ENCODE measurements around the gene FBLN2. TPM values are rescaled to one million over a fixed set of nuclear protein-coding genes. Genes with fewer than 3 reads are reported as not detected.
A peak's percentile ranks its signal among the peaks of the same experiment; 100 is the strongest.
"Not testable (repeated sequence)": the region's sequence is repeated elsewhere in the genome, so short reads cannot be mapped to it uniquely, and the experiment has no call there.

Gene FBLN2
- not detected in 2 replicates for total RNA-seq (2014; rRNA removed; shearing (Covaris generic))

DNA sequence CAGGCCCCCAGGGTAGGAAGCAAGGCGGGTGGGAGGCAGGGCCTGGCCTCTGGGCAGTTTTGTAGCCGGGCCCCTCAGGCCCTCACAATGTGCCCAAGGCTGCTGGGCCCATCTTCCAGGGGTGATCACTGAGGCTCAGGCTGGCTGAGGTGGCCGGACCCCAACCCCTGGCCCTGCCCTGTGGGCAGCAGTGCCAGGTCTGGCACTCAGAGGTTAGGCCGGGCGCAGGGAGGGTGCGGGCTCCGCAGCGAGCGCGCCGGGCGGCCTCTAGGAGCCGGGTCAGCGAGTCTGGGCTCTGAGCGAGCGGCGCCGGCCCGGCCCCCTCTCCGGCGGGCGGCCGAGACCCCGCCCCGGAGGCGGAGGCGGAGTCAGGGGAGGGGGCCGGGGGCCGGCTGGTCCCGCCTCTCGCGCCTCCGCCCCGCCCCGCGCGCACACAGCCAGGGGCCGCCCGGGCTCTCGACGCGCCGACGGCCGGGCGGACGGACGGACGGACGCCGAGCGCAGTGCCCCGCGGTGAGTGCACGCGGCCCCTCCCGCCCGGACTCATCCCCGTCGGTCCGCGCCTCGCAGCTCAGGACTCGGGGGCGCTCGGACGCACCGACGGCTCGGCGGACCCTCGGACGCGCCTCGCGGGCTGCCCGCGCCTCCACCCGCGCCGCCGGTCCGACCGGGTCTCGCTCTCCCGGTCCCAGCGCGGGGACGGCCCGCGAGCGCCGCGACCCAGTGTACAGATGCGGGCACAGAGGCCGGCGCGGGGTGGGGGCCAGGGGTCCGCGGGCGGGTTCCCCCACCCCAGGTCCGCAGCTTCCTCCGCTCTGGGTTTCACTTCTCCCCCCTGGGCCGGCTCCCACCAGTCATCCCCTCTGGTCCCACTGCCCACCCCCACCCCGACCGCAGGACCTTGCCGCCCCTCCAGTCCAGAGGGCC is at the start of gene FBLN2:
TSS of gene FBLN2 (plus strand) at position 430 of the 927 bp plus-strand sequence. CDS start 21,231 bp downstream, outside the sequence.
- DNase-seq (ENCODE audit: low spot score), result no peak

DNA sequence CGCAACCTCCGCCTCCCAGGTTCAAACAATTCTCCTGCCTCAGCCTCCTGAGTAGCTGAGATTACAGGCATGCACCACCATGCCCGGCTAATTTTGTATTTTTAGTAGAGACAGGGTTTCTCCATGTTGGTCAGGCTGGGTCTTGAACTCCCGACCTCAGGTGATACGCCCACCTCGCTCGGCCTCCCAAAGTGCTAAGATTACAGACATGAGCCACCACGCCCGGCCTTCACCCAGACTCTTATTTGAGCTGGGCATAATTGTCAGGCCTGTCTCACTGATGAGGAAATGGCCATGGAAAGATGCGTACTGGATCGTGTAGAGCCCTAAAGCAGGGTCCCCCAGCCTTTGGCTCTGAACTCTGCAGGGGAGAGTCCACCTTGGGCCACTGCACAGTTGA is 49.7 kb upstream of the FBLN2 start:
- DNase-seq (ENCODE audit: low spot score), result not testable (repeated sequence)

- DNase-seq (ENCODE audit: low spot score), result no peak
These were observed 48.6 kb upstream of the FBLN2 start for GRCh38 chr3:13500133-13500885.

DNA sequence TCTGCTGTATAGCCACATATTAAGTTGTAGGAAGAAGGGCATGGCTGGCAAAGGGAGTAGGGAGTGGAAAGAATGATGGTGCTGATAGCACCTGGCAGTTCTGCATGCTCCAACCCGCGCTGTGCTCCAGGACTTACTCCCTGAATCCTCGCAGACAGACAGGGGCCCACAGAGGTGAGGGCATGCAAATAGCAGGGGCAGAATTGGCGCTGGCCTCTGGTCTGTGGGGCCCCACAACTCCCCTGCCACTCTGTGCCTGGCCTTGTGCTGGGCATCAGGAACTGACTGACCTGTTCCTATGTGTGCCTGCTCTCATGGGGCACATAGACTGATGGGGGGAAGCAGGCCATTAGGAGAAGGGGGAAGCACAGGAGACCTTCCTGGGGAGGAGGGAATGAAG is 47.9 kb upstream of the FBLN2 start:
- no peak for DNase-seq (ENCODE audit: low spot score)

- no peak for DNase-seq (ENCODE audit: low spot score)
These were observed 47.4 kb upstream of the FBLN2 start for GRCh38 chr3:13501521-13501920.

GRCh38 chr3:13501958-13502790 is 46.8 kb upstream of the FBLN2 start:
- no peak for DNase-seq (ENCODE audit: low spot score)

GRCh38 chr3:13502791-13503060 is 46.2 kb upstream of the FBLN2 start:
- no peak for DNase-seq (ENCODE audit: low spot score)

DNA sequence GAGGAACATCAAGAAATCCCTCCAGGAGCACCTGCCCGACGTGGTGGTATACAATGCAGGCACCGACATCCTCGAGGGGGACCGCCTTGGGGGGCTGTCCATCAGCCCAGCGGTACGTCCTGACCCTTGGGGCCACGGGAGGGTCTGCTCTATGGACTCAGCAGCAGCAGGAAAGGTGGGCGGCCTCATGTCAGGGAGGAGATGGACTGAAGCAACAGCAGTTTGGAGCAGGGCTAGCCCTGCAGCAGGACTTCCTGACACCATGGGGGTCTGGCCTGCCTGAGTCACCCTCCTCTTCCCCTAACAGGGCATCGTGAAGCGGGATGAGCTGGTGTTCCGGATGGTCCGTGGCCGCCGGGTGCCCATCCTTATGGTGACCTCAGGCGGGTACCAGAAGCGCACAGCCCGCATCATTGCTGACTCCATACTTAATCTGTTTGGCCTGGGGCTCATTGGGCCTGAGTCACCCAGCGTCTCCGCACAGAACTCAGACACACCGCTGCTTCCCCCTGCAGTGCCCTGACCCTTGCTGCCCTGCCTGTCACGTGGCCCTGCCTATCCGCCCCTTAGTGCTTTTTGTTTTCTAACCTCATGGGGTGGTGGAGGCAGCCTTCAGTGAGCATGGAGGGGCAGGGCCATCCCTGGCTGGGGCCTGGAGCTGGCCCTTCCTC is 44.6 kb upstream of the FBLN2 start:
- peak; percentile 64 for DNase-seq (ENCODE audit: low spot score)

- no peak for DNase-seq (ENCODE audit: low spot score)
These were observed 43.5 kb upstream of the FBLN2 start for GRCh38 chr3:13505147-13506130.

DNA sequence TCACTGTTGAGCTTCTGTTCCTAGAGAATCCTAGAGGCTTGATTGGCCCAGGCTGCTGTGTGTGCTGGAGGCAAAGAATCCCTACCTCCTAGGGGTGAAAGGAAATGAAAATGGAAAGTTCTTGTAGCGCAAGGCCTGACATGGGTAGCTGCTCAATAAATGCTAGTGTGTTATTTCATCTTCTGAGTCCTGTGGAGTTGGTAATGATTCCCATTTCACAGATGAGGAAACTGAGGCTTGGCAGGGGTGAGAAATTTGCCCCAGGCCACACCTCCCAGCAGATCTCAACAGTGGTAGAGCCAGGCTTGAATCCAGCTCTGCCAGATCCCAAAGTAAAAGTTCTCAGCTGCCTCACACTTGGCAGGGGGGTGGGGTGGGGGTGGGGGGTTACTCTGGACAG is 42.7 kb upstream of the FBLN2 start:
- no peak for DNase-seq (ENCODE audit: low spot score)

GRCh38 chr3:13506680-13507079 is 42.2 kb upstream of the FBLN2 start:
- no peak for DNase-seq (ENCODE audit: low spot score)

GRCh38 chr3:13507247-13507569 is 41.7 kb upstream of the FBLN2 start:
- DNase-seq (ENCODE audit: low spot score), result no peak

GRCh38 chr3:13507570-13508339 is 41.2 kb upstream of the FBLN2 start:
- peak; percentile 82 for DNase-seq (ENCODE audit: low spot score)

GRCh38 chr3:13508496-13508895 is 40.4 kb upstream of the FBLN2 start:
- no peak for DNase-seq (ENCODE audit: low spot score)

- no peak for DNase-seq (ENCODE audit: low spot score)
These were observed 39.7 kb upstream of the FBLN2 start for GRCh38 chr3:13509059-13509815.

- DNase-seq (ENCODE audit: low spot score), result no peak
These were observed 39.1 kb upstream of the FBLN2 start for GRCh38 chr3:13509816-13510192.

DNA sequence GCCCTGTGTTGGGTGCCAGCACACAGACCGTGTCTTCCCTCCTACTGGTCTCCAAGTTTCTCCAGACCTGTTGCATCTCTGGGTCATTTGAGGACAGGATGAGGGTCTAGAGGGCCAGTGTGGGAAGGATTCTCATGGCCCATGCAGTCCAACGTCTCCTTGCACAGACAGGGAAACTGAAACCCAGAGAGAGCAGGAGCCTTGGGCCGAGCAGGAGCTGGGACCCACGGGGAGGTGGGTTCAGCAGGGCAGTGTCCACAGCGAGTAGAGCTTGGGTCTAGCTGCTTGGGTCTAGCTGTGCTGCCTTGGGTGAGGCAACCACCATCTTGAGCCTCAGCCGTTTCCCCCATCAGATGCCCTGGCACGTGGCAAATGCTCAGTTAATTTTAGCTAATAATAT is 36.5 kb upstream of the FBLN2 start:
- no peak for DNase-seq (ENCODE audit: low spot score)

DNA sequence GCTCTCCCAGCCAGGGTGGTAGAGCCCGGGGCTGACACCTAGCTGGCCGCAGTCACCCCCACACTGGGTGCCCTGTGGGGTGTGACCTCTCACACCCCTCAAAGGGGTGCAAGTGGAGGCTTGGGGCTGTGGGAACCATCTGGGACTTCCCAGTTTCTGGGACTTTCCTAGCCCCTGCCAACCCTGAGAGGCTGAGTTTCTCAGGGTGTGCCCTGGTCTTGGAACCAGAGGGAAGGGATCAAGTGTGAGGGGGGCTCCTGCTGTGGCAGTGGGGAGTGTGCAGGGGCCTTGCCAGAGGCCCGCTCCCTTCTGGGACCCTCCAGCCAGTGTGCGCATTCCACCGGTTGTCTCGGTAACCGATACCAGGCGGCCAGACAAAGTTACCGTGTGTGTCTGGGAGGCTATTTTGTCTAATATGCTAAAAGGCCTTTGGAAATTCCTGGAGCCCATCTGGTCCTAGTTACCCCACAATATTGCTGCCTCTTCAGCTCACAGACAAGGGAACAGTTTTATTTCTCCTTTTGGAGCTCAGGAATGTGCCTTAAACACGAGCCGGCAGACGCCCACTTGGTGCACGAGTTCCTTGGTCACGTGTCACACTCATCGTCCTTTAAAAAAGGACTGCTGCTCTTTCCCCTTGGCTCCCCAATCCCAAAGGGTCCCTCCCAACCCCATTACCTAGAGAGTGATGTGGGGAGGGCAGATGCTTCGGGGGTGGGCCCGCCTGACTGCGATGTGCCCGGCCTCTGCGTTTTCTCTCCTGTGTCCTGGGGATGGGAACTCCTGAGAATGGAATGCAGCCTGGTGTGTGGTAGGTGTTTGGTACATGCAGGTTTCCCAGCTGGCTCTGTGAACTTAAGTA is 35.6 kb upstream of the FBLN2 start:
- DNase-seq (ENCODE audit: low spot score), result no peak

All from H4 (cell line).